HG03469 (cell line): ENCODE results near the gene WDR82.
"Not testable (repeated sequence)": the region's sequence is repeated elsewhere in the genome, so short reads cannot be mapped to it uniquely, and the experiment has no call there.

Source experiments
- ATAC-seq: cut with Tn5 transposase; IDR thresholded peaks from one replicate; pipeline ENCODE4 v1.9.1; 2021; ENCODE audit warnings: mild to moderate bottlenecking, moderate library complexity, moderate number of reproducible peaks; ENCODE audit not compliant: unreplicated experiment

Gene WDR82

GRCh38 chr3:52290596-52291507, 12.4 kb upstream of the WDR82 start:
- no peak for ATAC-seq

GRCh38 chr3:52289747-52290595, 11.5 kb upstream of the WDR82 start:
- ATAC-seq = no peak

- no peak for ATAC-seq
Measured at GRCh38 chr3:52289338-52289746, 10.9 kb upstream of the WDR82 start.

GRCh38 chr3:52288674-52289073, 10.2 kb upstream of the WDR82 start:
- ATAC-seq = no peak

GRCh38 chr3:52286777-52287110, 8.3 kb upstream of the WDR82 start:
- no peak for ATAC-seq

GRCh38 chr3:52284051-52284450, 5.6 kb upstream of the WDR82 start:
- not testable (repeated sequence) for ATAC-seq

- ATAC-seq = no peak
Measured at GRCh38 chr3:52283306-52283705, 4.9 kb upstream of the WDR82 start.

GRCh38 chr3:52281981-52282801, 3.7 kb upstream of the WDR82 start:
- no peak for ATAC-seq

GRCh38 chr3:52280050-52280461, 1.6 kb upstream of the WDR82 start:
- ATAC-seq = no peak

GRCh38 chr3:52279596-52279995, 1.1 kb upstream of the WDR82 start:
- no peak for ATAC-seq

GRCh38 chr3:52277972-52278509, 408 bp downstream of the WDR82 start:
- peak; percentile 30 for ATAC-seq

- ATAC-seq = no peak
Measured at GRCh38 chr3:52277071-52277964, 1.1 kb downstream of the WDR82 start.

GRCh38 chr3:52274781-52275180, 3.7 kb downstream of the WDR82 start:
- ATAC-seq = not testable (repeated sequence)

GRCh38 chr3:52272831-52273230, 5.6 kb downstream of the WDR82 start:
- no peak for ATAC-seq

- not testable (repeated sequence) for ATAC-seq
Measured at GRCh38 chr3:52272172-52272571, 6.3 kb downstream of the WDR82 start.

GRCh38 chr3:52270252-52270754, 8.1 kb downstream of the WDR82 start:
- ATAC-seq = no peak

- no peak for ATAC-seq
Measured at GRCh38 chr3:52269776-52270175, 8.7 kb downstream of the WDR82 start.

GRCh38 chr3:52268036-52268435, 10.4 kb downstream of the WDR82 start:
- no peak for ATAC-seq

GRCh38 chr3:52265387-52265786, 13.1 kb downstream of the WDR82 start:
- ATAC-seq = no peak
